ENCODE data around the gene POLR3GL.

DNA sequence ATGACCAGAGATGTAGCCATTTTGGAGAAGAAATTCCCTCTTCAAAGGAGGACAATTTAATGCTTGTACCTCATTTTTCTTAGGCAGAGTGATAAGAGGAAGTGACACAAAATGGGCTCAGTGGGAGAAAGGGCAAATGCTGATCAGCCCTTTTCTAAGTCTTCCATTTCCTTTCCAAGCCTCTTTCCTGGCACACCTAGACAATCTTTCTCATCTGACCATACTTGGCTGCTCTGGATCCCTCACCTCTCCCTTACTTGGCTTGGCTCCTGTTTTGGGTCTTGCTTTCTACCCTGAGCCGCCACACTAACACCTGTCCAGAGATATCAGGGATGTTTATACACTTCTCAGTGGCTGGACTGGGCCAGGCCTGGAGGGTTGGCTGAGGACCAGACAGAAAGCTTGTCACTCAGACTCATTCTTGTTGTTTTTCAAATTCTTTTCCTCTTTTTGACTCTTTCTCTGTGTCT, 18.8 kb downstream of the POLR3GL start:
- TF ChIP-seq, protein P1, sequence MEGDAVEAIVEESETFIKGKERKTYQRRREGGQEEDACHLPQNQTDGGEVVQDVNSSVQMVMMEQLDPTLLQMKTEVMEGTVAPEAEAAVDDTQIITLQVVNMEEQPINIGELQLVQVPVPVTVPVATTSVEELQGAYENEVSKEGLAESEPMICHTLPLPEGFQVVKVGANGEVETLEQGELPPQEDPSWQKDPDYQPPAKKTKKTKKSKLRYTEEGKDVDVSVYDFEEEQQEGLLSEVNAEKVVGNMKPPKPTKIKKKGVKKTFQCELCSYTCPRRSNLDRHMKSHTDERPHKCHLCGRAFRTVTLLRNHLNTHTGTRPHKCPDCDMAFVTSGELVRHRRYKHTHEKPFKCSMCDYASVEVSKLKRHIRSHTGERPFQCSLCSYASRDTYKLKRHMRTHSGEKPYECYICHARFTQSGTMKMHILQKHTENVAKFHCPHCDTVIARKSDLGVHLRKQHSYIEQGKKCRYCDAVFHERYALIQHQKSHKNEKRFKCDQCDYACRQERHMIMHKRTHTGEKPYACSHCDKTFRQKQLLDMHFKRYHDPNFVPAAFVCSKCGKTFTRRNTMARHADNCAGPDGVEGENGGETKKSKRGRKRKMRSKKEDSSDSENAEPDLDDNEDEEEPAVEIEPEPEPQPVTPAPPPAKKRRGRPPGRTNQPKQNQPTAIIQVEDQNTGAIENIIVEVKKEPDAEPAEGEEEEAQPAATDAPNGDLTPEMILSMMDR (conservative IDR thresholded peaks at IDR 0.05; ENCODE audit: low read depth, low read length), result no peak
- TF ChIP-seq EZH2 (IDR thresholded peaks at IDR 0.05; ENCODE audit: borderline replicate concordance, low read depth, low read length, poor library complexity, severe bottlenecking), result no peak

Data from A673 (cell line).